WTC11 (cell line): ENCODE data around the gene TAOK2. TPM values are rescaled to one million over a fixed set of nuclear protein-coding genes. Genes with fewer than 3 reads are reported as not detected.

Experiments
- ATF1 ChIP-seq: sonication (generic); formaldehyde crosslinking; IDR thresholded peaks from 2 replicates; pipeline ENCODE4 v1.8.1; 2023; ENCODE audit warnings: mild to moderate bottlenecking, moderate library complexity, missing genetic modification reagents
- ATF2 ChIP-seq: sonication (generic); formaldehyde crosslinking; IDR thresholded peaks from 2 replicates; pipeline ENCODE4 v1.8.1; 2022; ENCODE audit warnings: low read depth, missing genetic modification reagents, borderline replicate concordance
- CREM ChIP-seq: sonication (generic); formaldehyde crosslinking; IDR thresholded peaks from 2 replicates; pipeline ENCODE4 v1.8.1; 2022; ENCODE audit warnings: mild to moderate bottlenecking, missing genetic modification reagents, moderate library complexity
- EMX1 ChIP-seq: fragments of 250-450 bp; sonication (Bioruptor Pico); IDR thresholded peaks from 2 replicates; pipeline ENCODE4 v1.8.0; 2021; ENCODE audit warnings: mild to moderate bottlenecking
- FOXP1 ChIP-seq: sonication (generic); formaldehyde crosslinking; IDR thresholded peaks from 2 replicates; pipeline ENCODE4 v1.8.0; 2022; ENCODE audit warnings: missing genetic modification reagents, mild to moderate bottlenecking, moderate library complexity, borderline replicate concordance
- GTF2I ChIP-seq: fragments of 250-450 bp; sonication (Bioruptor Pico); conservative IDR thresholded peaks from 2 replicates; pipeline ENCODE4 v1.4.0; 2021; ENCODE audit warnings: mild to moderate bottlenecking
- IRF1 ChIP-seq: sonication (generic); formaldehyde crosslinking; IDR thresholded peaks from 2 replicates; pipeline ENCODE4 v1.8.0; 2023; ENCODE audit warnings: missing genetic modification reagents
- IRF2 ChIP-seq: sonication (generic); formaldehyde crosslinking; IDR thresholded peaks from 2 replicates; pipeline ENCODE4 v1.8.0; 2022; ENCODE audit warnings: low read depth, missing genetic modification reagents, borderline replicate concordance
- JAZF1 ChIP-seq: fragments of 250-450 bp; sonication (Bioruptor Pico); IDR thresholded peaks from 2 replicates; pipeline ENCODE4 v1.9.0; 2021; ENCODE audit warnings: moderate library complexity, mild to moderate bottlenecking, inconsistent platforms
- MYBL2 ChIP-seq: sonication (generic); formaldehyde crosslinking; IDR thresholded peaks from 2 replicates; pipeline ENCODE4 v1.8.1; 2023; ENCODE audit warnings: mild to moderate bottlenecking, moderate library complexity, missing genetic modification reagents
- NFE2L1 ChIP-seq: sonication (generic); formaldehyde crosslinking; IDR thresholded peaks from 2 replicates; pipeline ENCODE4 v1.8.1; 2023; ENCODE audit warnings: missing genetic modification reagents
- NFYB ChIP-seq: sonication (generic); formaldehyde crosslinking; conservative IDR thresholded peaks from 2 replicates; pipeline ENCODE4 v1.8.0; 2022; ENCODE audit warnings: low read depth, missing genetic modification reagents
- NR1H2 ChIP-seq: sonication (generic); formaldehyde crosslinking; IDR thresholded peaks from 2 replicates; pipeline ENCODE4 v1.9.0; 2021; ENCODE audit warnings: mild to moderate bottlenecking, moderate library complexity, missing genetic modification reagents
- NR3C1 ChIP-seq: sonication (generic); formaldehyde crosslinking; conservative IDR thresholded peaks from 2 replicates; pipeline ENCODE4 v1.8.1; 2023; ENCODE audit warnings: low read depth, mild to moderate bottlenecking, missing genetic modification reagents
- OVOL2 ChIP-seq: fragments of 250-450 bp; sonication (Bioruptor Pico); IDR thresholded peaks from 2 replicates; pipeline ENCODE4 v1.9.0; 2021; ENCODE audit warnings: mild to moderate bottlenecking, borderline replicate concordance
- PRRX2 ChIP-seq: fragments of 250-450 bp; sonication (Bioruptor Pico); IDR thresholded peaks from 2 replicates; pipeline ENCODE4 v1.8.0; 2021; ENCODE audit warnings: mild to moderate bottlenecking
- SMAD3 ChIP-seq: sonication (generic); formaldehyde crosslinking; IDR thresholded peaks from 2 replicates; pipeline ENCODE4 v1.8.0; 2022; ENCODE audit warnings: missing genetic modification reagents, mild to moderate bottlenecking, borderline replicate concordance
- SP1 ChIP-seq: sonication (generic); formaldehyde crosslinking; conservative IDR thresholded peaks from 2 replicates; pipeline ENCODE4 v1.8.1; 2022; ENCODE audit warnings: missing genetic modification reagents
- TEAD1 ChIP-seq: sonication (generic); formaldehyde crosslinking; IDR thresholded peaks from 2 replicates; pipeline ENCODE4 v1.8.0; 2022; ENCODE audit warnings: mild to moderate bottlenecking, missing genetic modification reagents
- TP53 ChIP-seq: sonication (generic); formaldehyde crosslinking; IDR thresholded peaks from 2 replicates; pipeline ENCODE4 v1.8.1; 2023; ENCODE audit warnings: mild to moderate bottlenecking, missing genetic modification reagents
- ZNF396 ChIP-seq: fragments of 250-450 bp; sonication (Bioruptor Pico); IDR thresholded peaks from 2 replicates; pipeline ENCODE4 v1.8.0; 2021; ENCODE audit warnings: mild to moderate bottlenecking, moderate library complexity, borderline replicate concordance
- ZNF416 ChIP-seq: fragments of 250-450 bp; sonication (Bioruptor Pico); IDR thresholded peaks from 2 replicates; pipeline ENCODE4 v1.9.0; 2021; ENCODE audit warnings: mild to moderate bottlenecking, inconsistent platforms
- total RNA-seq: library from RNA; stranded (reverse); gene quantifications from 3 replicates; pipeline ENCODE4 v1.2.3, GENCODE V29; 2021
- TF ChIP-seq, protein P1 (sequence below): sonication (generic); formaldehyde crosslinking; IDR thresholded peaks from 2 replicates; pipeline ENCODE4 v1.8.0; 2022; ENCODE audit warnings: mild to moderate bottlenecking, missing genetic modification reagents
- TF ChIP-seq, protein P2 (sequence below): sonication (generic); formaldehyde crosslinking; IDR thresholded peaks from 2 replicates; pipeline ENCODE4 v1.8.0; 2022; ENCODE audit warnings: mild to moderate bottlenecking, missing genetic modification reagents
- TF ChIP-seq, protein P3 (sequence below): fragments of 250-450 bp; sonication (Bioruptor Pico); IDR thresholded peaks from 2 replicates; pipeline ENCODE4 v1.9.0; 2021; ENCODE audit warnings: mild to moderate bottlenecking
- TF ChIP-seq, protein P4 (sequence below): sonication (generic); formaldehyde crosslinking; IDR thresholded peaks from 2 replicates; pipeline ENCODE4 v1.8.1; 2022; ENCODE audit warnings: low read depth, mild to moderate bottlenecking, moderate library complexity, missing genetic modification reagents, borderline replicate concordance
- TF ChIP-seq, protein P5 (sequence below): sonication (generic); formaldehyde crosslinking; IDR thresholded peaks from 2 replicates; pipeline ENCODE4 v1.8.0; 2022; ENCODE audit warnings: mild to moderate bottlenecking, missing genetic modification reagents
- TF ChIP-seq, protein P6 (sequence below): sonication (generic); formaldehyde crosslinking; IDR thresholded peaks from 2 replicates; pipeline ENCODE4 v1.8.1; 2023; ENCODE audit warnings: mild to moderate bottlenecking, missing genetic modification reagents

TAOK2 gene
- total RNA-seq, 1 experiment from 2014 or later: 42.4 TPM

- TF ChIP-seq IRF1 (CRISPR knock-in tag): peak; percentile 93
- TF ChIP-seq NR3C1 (CRISPR knock-in tag): no peak
- TF ChIP-seq SMAD3 (CRISPR knock-in tag): peak; percentile 96
- 0 out of 2 replicates have a peak, but pooled peaks have one; percentile 4 for TF ChIP-seq NFYB (CRISPR knock-in tag)
- TF ChIP-seq TEAD1 (CRISPR knock-in tag): peak; percentile 89
- peak; percentile 72 for TF ChIP-seq MYBL2 (CRISPR knock-in tag)
- no peak for TF ChIP-seq OVOL2 (CRISPR knock-in tag)
- TF ChIP-seq PRRX2: no peak
- TF ChIP-seq, protein P1, sequence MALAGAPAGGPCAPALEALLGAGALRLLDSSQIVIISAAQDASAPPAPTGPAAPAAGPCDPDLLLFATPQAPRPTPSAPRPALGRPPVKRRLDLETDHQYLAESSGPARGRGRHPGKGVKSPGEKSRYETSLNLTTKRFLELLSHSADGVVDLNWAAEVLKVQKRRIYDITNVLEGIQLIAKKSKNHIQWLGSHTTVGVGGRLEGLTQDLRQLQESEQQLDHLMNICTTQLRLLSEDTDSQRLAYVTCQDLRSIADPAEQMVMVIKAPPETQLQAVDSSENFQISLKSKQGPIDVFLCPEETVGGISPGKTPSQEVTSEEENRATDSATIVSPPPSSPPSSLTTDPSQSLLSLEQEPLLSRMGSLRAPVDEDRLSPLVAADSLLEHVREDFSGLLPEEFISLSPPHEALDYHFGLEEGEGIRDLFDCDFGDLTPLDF (CRISPR knock-in tag): 0 out of 2 replicates have a peak, but pooled peaks have one; percentile 52
- TF ChIP-seq ATF1 (CRISPR knock-in tag): peak; percentile 88
- peak; percentile 89 for TF ChIP-seq FOXP1 (CRISPR knock-in tag)
- TF ChIP-seq SP1: peak; percentile 85
- no peak for TF ChIP-seq IRF2 (CRISPR knock-in tag)
- TF ChIP-seq ATF2 (CRISPR knock-in tag): peak; percentile 54; the same call in 1 of the 2 replicates
- TF ChIP-seq EMX1: no peak
- TF ChIP-seq, protein P2, sequence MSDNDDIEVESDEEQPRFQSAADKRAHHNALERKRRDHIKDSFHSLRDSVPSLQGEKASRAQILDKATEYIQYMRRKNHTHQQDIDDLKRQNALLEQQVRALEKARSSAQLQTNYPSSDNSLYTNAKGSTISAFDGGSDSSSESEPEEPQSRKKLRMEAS: peak; percentile 100
- TF ChIP-seq, protein P3, sequence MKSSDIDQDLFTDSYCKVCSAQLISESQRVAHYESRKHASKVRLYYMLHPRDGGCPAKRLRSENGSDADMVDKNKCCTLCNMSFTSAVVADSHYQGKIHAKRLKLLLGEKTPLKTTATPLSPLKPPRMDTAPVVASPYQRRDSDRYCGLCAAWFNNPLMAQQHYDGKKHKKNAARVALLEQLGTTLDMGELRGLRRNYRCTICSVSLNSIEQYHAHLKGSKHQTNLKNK (CRISPR knock-in tag): 0 out of 2 replicates have a peak, but pooled peaks have one; percentile 57
- no peak for TF ChIP-seq GTF2I (CRISPR knock-in tag)
- no peak for TF ChIP-seq JAZF1 (CRISPR knock-in tag)
- no peak for TF ChIP-seq ZNF416 (CRISPR knock-in tag)
- TF ChIP-seq TP53 (CRISPR knock-in tag): peak; percentile 65; the same call in 1 of the 2 replicates
- TF ChIP-seq CREM (CRISPR knock-in tag): peak; percentile 77; the same call in 1 of the 2 replicates
- TF ChIP-seq NR1H2: no peak
- TF ChIP-seq, protein P4, sequence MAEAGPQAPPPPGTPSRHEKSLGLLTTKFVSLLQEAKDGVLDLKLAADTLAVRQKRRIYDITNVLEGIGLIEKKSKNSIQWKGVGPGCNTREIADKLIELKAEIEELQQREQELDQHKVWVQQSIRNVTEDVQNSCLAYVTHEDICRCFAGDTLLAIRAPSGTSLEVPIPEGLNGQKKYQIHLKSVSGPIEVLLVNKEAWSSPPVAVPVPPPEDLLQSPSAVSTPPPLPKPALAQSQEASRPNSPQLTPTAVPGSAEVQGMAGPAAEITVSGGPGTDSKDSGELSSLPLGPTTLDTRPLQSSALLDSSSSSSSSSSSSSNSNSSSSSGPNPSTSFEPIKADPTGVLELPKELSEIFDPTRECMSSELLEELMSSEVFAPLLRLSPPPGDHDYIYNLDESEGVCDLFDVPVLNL: no peak
- TF ChIP-seq, protein P5, sequence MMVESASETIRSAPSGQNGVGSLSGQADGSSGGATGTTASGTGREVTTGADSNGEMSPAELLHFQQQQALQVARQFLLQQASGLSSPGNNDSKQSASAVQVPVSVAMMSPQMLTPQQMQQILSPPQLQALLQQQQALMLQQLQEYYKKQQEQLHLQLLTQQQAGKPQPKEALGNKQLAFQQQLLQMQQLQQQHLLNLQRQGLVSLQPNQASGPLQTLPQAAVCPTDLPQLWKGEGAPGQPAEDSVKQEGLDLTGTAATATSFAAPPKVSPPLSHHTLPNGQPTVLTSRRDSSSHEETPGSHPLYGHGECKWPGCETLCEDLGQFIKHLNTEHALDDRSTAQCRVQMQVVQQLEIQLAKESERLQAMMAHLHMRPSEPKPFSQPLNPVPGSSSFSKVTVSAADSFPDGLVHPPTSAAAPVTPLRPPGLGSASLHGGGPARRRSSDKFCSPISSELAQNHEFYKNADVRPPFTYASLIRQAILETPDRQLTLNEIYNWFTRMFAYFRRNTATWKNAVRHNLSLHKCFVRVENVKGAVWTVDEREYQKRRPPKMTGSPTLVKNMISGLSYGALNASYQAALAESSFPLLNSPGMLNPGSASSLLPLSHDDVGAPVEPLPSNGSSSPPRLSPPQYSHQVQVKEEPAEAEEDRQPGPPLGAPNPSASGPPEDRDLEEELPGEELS (CRISPR knock-in tag): peak; percentile 81
- no peak for TF ChIP-seq ZNF396 (CRISPR knock-in tag)
- TF ChIP-seq, protein P6, sequence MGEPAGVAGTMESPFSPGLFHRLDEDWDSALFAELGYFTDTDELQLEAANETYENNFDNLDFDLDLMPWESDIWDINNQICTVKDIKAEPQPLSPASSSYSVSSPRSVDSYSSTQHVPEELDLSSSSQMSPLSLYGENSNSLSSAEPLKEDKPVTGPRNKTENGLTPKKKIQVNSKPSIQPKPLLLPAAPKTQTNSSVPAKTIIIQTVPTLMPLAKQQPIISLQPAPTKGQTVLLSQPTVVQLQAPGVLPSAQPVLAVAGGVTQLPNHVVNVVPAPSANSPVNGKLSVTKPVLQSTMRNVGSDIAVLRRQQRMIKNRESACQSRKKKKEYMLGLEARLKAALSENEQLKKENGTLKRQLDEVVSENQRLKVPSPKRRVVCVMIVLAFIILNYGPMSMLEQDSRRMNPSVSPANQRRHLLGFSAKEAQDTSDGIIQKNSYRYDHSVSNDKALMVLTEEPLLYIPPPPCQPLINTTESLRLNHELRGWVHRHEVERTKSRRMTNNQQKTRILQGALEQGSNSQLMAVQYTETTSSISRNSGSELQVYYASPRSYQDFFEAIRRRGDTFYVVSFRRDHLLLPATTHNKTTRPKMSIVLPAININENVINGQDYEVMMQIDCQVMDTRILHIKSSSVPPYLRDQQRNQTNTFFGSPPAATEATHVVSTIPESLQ (CRISPR knock-in tag): no peak
- TF ChIP-seq NFE2L1 (CRISPR knock-in tag): peak; percentile 98
Measured at GRCh38 chr16:29973384-29974246, at the start of gene TAOK2 (continued).
